GM12874 (cell line): ENCODE results near the gene FAM83G.

Experiments used
- TF ChIP-seq, protein P1 (sequence below): IDR thresholded peaks from 2 replicates; pipeline ENCODE4 v1.5.1; 2011; ENCODE audit warnings: low read depth, mild to moderate bottlenecking, control low read depth, low read length, moderate library complexity; ENCODE audit not compliant: insufficient read depth

FAM83G gene

DNA sequence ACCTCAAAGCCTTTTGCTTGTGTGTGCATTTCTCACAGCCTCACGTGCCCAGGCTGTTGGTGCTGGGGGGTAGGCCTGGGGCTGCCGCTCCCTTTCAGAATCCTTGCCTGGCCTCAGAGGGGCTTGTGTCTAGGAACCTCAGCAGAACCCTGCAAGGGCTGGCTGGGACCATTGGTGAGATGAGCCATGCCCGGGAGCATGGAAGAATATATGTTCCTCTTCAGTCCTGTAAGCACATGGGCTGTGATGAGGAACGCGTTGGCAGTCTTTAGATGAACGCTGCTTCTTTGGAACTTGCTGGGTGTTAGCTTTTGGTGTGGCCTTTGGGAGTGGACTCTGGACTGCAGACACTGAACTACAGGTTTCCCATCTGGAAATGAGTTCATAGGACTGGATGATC is 84.6 kb downstream of the FAM83G start:
- TF ChIP-seq, protein P1, sequence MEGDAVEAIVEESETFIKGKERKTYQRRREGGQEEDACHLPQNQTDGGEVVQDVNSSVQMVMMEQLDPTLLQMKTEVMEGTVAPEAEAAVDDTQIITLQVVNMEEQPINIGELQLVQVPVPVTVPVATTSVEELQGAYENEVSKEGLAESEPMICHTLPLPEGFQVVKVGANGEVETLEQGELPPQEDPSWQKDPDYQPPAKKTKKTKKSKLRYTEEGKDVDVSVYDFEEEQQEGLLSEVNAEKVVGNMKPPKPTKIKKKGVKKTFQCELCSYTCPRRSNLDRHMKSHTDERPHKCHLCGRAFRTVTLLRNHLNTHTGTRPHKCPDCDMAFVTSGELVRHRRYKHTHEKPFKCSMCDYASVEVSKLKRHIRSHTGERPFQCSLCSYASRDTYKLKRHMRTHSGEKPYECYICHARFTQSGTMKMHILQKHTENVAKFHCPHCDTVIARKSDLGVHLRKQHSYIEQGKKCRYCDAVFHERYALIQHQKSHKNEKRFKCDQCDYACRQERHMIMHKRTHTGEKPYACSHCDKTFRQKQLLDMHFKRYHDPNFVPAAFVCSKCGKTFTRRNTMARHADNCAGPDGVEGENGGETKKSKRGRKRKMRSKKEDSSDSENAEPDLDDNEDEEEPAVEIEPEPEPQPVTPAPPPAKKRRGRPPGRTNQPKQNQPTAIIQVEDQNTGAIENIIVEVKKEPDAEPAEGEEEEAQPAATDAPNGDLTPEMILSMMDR = no peak
